Retinal pigment epithelial cell (primary cell): ENCODE results near the gene ROBO3.

Experiments used
- DNase-seq: peaks from one replicate; pipeline ENCODE4 v3.0.0-alpha.2; 2010; ENCODE audit warnings: low read depth
- H3K4me3 ChIP-seq: 2 replicates; pipeline ENCODE4 v1.5.1; 2011; ENCODE audit warnings: mild to moderate bottlenecking, low read length, control low read depth, moderate library complexity
- CTCF ChIP-seq: conservative IDR thresholded peaks from 2 replicates; pipeline ENCODE4 v1.5.1; 2011; ENCODE audit warnings: low read depth, low read length, control low read depth, inconsistent platforms

ROBO3 gene

GRCh38 chr11:124896821-124897391 lies 31.7 kb downstream of the ROBO3 start:
- H3K4me3 ChIP-seq = no peak overlapping the region
- no peak for DNase-seq
- TF ChIP-seq CTCF = no peak

DNA sequence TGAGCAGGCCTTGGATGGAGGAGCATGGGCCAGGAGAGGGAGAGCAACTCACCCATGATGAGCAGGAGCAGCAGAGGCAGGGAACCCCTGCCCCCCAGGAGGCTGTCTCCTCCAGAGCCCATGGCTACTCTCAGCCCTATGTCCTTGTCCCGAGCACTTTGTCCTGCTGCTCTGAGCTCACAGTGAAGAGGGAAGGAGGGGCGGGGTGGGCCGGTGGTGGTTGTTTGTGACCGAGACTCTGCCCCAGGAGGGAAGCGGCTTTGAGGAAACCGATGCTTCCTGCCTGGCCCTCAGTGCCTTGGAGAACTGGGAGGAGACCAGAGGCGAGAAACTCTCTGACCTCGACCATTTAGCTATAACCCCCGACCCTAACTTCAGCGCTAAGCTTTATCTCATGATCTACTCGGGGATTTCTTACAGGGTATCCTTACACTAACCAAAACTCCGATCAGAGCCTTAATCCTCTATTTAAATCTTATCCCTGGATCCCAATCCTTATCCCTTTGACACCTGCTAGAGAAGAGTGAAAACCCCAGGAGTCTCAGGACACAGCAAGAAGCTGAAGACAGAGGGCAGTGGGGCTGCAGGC lies 32.5 kb downstream of the ROBO3 start, which contains the start of gene ROBO4:
Gene ROBO4 (minus strand): TSS at position 192 of the 589 bp plus-strand sequence. CDS start 70 bp downstream, at position 122.
- no peak for DNase-seq
- H3K4me3 ChIP-seq = no peak within 1 kb of the TSS
- no peak for TF ChIP-seq CTCF

DNA sequence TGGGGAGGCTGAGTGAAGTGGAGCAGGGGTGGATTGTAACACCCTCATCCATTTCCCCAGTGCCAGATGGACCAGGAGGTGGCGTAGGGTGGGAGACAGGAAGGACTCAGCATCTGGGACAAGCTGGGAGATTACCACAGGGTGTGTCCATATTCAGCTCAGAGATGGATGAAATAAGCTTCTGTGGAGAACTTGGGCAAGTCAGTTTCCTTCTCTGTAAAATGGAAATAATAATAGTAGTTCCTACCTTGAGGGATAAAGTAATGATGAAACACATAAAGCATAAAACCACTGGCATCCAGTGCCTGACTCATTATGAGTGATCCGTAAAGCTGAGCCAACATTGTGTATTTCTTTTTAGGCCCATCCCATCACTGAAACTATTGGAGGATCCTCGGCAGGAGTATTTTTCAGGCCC lies 33.0 kb downstream of the ROBO3 start:
- no peak for TF ChIP-seq CTCF
- DNase-seq = peak; percentile 54

GRCh38 chr11:124898711-124899110 lies 33.5 kb downstream of the ROBO3 start:
- TF ChIP-seq CTCF = no peak
- H3K4me3 ChIP-seq = no peak overlapping the region
- DNase-seq = no peak

More for the DNA sequence above, 33.0 kb downstream of the ROBO3 start:
- no peak overlapping the region for H3K4me3 ChIP-seq

DNA sequence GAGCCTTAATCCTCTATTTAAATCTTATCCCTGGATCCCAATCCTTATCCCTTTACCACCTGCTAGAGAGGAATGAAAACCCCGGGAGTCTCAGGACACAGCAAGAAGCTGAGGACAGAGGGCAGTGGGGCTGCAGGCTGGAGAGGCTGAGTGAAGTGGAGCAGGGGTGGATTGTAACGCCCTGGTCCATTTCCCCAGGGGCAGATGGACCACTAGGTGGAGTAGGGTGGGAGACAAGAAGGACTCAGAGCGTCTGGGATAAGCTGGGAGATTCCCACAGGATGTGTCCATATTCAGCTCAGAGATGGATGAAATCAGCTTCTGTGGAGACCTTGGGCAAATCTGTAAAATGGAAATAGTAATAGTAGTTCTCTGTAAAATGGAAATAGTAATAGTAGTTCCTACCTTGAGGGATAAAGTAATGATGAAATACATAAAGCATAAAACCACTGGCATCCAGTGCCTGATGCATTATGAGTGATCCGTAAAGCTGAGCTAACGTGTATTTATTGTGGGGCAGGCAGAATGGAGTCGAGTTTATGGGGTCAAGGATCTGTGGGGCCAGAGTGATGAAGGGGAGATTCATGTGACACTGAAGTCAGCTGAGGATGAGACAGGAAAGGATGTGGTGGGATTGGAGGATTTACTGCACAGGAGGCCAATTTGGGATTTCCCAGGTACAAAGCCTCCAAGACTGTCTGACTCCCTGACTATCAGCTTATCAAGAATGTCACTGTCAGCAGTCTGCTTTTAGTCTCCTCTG lies 34.3 kb downstream of the ROBO3 start:
- TF ChIP-seq CTCF = peak; percentile 27
- H3K4me3 ChIP-seq = no peak overlapping the region
- DNase-seq = no peak

- TF ChIP-seq CTCF = no peak
- DNase-seq = no peak
Measured at GRCh38 chr11:124900464-124900863, 35.2 kb downstream of the ROBO3 start.

DNA sequence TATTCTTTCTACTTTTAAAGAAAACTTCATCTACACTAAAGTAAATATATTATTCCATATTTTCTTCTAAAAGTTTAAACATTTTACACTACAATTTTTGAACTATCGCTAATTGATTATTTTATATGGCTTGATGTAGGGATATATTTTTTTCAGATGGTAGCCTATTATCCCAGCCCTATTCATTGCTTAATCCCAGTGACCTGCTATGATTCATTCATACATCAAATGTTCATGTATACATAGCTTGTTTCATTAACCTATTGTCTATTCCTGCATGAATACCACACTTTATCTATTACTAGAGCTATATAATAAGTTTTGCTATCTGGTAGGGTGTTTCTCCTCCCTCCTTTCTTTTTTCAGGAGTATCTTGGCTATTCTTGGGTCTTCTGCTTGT lies 37.4 kb downstream of the ROBO3 start:
- no peak for TF ChIP-seq CTCF
- no peak overlapping the region for H3K4me3 ChIP-seq
- DNase-seq = no peak

More at GRCh38 chr11:124900464-124900863, 35.2 kb downstream of the ROBO3 start:
- H3K4me3 ChIP-seq = no peak overlapping the region
